Measurements from ENCODE around the gene STAT5B. TPM values are rescaled to one million over a fixed set of nuclear protein-coding genes. Genes with fewer than 3 reads are reported as not detected.

Gene STAT5B
- total RNA-seq, 1 experiment from 2014 or later: 42.9 TPM

DNA sequence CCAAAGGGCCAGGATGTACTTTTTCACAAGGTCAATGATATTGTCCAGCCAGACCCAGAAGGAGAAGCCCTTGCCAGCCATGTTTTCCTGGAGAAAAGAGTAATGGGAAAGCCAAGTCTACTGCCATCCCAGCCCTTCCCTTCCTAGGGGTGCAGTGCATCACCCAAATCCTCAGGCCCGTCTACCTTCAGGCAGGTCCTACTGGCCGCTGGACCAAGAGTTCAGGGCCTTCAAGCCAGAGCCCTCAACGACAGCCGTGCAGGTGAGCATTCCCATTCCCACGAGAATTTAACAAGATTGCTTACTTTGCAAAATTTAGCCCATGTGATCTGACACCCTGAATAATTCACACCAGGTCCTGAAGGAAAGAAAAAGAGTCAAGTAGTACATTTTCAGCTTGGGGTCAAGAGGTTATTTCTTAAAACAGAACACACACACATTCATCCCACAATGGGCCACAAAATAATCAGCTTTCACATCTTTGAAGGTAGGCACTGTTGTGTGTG, 47.1 kb upstream of the STAT5B start:
- H3K9ac ChIP-seq (ENCODE audit: extremely low read depth, insufficient read length, low read length): no peak overlapping the region
- DNase-seq: no peak
- no peak overlapping the region for H3T11ph ChIP-seq (ENCODE audit: low read length)
- TF ChIP-seq CTCF (conservative IDR thresholded peaks at IDR 0.05): no peak
- no peak overlapping the region for H2BK20ac ChIP-seq (ENCODE audit: low read depth, low read length, poor library complexity, severe bottlenecking)
- Mint-ChIP-seq H3K36me3 (ENCODE audit: insufficient read depth in 1 of 3, low read depth in 3 of 3) (peaks cover 52 to 79% (median 63%) of the 10 kb centered on the region in 3 experiments), H3K4me1 (peaks cover 20 to 23% of the 10 kb centered on the region in 2 experiments), H3K9me3 (no peaks in the 10 kb centered on the region), H3K4me3 (no peak overlapping the region), H3K27ac (peak overlapping the region; percentile 44 to 86 (median 80); a peak in 2 of 7 replicates), H3K27me3 (ENCODE audit: low read depth) (no peaks in the 10 kb centered on the region)
- no peak overlapping the region for H3K4me2 ChIP-seq (ENCODE audit: insufficient read depth, insufficient read length, low read length)
- H2BK12ac ChIP-seq (ENCODE audit: insufficient read length, low read depth, low read length): no peak overlapping the region
- H3K23me2 ChIP-seq (ENCODE audit: insufficient read length, low read depth, low read length, poor library complexity, severe bottlenecking): no peaks in the 10 kb centered on the region
- H3K27ac ChIP-seq (ENCODE audit: insufficient read length, low read depth, low read length): no peak overlapping the region
- no peak overlapping the region for H2BK5ac ChIP-seq (ENCODE audit: insufficient read length, low read length)
- H2AK5ac ChIP-seq (ENCODE audit: insufficient read length, low read length): no peak overlapping the region
- H3K18ac ChIP-seq (ENCODE audit: insufficient read length, low read depth, low read length): no peak overlapping the region
- no peaks in the 10 kb centered on the region for H3K79me1 ChIP-seq (ENCODE audit: insufficient read depth, low read depth, low read length, poor library complexity, severe bottlenecking)
- no peak overlapping the region for H3K56ac ChIP-seq (ENCODE audit: insufficient read length, low read depth, low read length)
- no peaks in the 10 kb centered on the region for H3K27me3 ChIP-seq (ENCODE audit: insufficient read depth, low read length)
- no peak overlapping the region for H3K14ac ChIP-seq (ENCODE audit: insufficient read depth, low read length)
- no CpG with 5 or more reads among the region's 5 CpGs for WGBS (ENCODE audit: extremely low coverage, insufficient read length, low lambda C conversion rate)
- H3K23ac ChIP-seq (ENCODE audit: insufficient read length, low read depth, low read length): no peak overlapping the region
- H3K79me2 ChIP-seq (ENCODE audit: insufficient read depth, low read length): no peaks in the 10 kb centered on the region
- no peak overlapping the region for H4K5ac ChIP-seq (ENCODE audit: insufficient read length, low read depth, low read length)
- no peak overlapping the region for H2BK15ac ChIP-seq (ENCODE audit: low read depth, low read length)
- no peak overlapping the region for H3K4ac ChIP-seq (ENCODE audit: low read depth, low read length)
- no peak overlapping the region for H4K8ac ChIP-seq (replicated peaks; ENCODE audit: insufficient read length, low read depth, low read length)
- H4K91ac ChIP-seq (ENCODE audit: insufficient read length, low read depth, low read length): no peak overlapping the region
- no peaks in the 10 kb centered on the region for H4K20me1 ChIP-seq (ENCODE audit: control insufficient read depth, insufficient read depth, insufficient read length)
- no peaks in the 10 kb centered on the region for H3K4me1 ChIP-seq (ENCODE audit: insufficient read depth, low read length)
- H2AFZ ChIP-seq (ENCODE audit: low read length): no peak overlapping the region
- no peaks in the 10 kb centered on the region for H3K9me3 ChIP-seq (ENCODE audit: control insufficient read depth, low read depth, low read length)
- no peak overlapping the region for H2BK120ac ChIP-seq (ENCODE audit: low read depth, low read length, poor library complexity, severe bottlenecking)

All from H9 (cell line).